ENCODE results near the gene CCL28. TPM values are rescaled to one million over a fixed set of nuclear protein-coding genes. Genes with fewer than 3 reads are reported as not detected.
A peak's percentile ranks its signal among the peaks of the same experiment; 100 is the strongest.
"Not testable (repeated sequence)": the region's sequence is repeated elsewhere in the genome, so short reads cannot be mapped to it uniquely, and the experiment has no call there.

CCL28 gene
- total RNA-seq, 1 experiment from 2014 or later, result 8.6 TPM

DNA sequence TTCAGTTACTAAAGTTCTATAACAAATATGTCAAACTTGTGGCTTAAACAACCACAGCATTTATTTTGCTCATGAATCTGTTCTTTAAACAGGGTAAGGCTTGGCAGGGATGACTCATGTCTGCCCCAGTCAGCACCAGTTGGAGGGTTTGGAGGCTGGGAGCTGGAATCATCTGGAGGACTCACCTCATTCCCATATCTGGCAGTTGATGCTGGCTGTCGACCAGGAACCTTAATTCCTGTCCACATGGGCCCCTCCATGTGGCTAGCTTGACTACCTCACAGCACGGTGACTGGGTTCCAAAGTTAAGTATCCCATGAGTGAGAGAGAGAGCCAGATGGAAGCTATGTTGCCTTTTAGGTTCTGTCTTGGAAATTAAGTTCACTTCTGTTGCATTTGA lies 13.8 kb upstream of the CCL28 start:
- ChIA-PET POLR2A (no interaction called here), CTCF (no interaction called here)
- Mint-ChIP-seq H3K9me3 (ENCODE audit: unreplicated experiment) (peaks cover 10% of the 10 kb centered on the region), H3K27ac (ENCODE audit: unreplicated experiment) (no peak overlapping the region), H3K27me3 (ENCODE audit: insufficient read depth, unreplicated experiment) (no peaks in the 10 kb centered on the region), H3K4me3 (ENCODE audit: unreplicated experiment) (no peak overlapping the region), H3K4me1 (ENCODE audit: low read depth, unreplicated experiment) (peaks cover 26% of the 10 kb centered on the region), H3K36me3 (ENCODE audit: insufficient read depth, unreplicated experiment) (no peaks in the 10 kb centered on the region)
- DNase-seq, result no peak
- no peaks in the 10 kb centered on the region for H3K36me3 ChIP-seq (ENCODE audit: control insufficient read depth, insufficient read depth, low read length)
- intact Hi-C loops (cut with micrococcal nuclease; ENCODE audit: unreplicated experiment), result no loop called here
- no peaks in the 10 kb centered on the region for H3K27me3 ChIP-seq (replicated peaks; ENCODE audit: control insufficient read depth, insufficient read depth, low read length)
- peaks cover 14% of the 10 kb centered on the region for H3K4me1 ChIP-seq
- no peak overlapping the region for H3K4me3 ChIP-seq (ENCODE audit: low read depth, low read length)
- no TSS peak for BruUV-seq (replicated peaks)
- H3K9me3 ChIP-seq, result no peaks in the 10 kb centered on the region
- TF ChIP-seq, protein P1, sequence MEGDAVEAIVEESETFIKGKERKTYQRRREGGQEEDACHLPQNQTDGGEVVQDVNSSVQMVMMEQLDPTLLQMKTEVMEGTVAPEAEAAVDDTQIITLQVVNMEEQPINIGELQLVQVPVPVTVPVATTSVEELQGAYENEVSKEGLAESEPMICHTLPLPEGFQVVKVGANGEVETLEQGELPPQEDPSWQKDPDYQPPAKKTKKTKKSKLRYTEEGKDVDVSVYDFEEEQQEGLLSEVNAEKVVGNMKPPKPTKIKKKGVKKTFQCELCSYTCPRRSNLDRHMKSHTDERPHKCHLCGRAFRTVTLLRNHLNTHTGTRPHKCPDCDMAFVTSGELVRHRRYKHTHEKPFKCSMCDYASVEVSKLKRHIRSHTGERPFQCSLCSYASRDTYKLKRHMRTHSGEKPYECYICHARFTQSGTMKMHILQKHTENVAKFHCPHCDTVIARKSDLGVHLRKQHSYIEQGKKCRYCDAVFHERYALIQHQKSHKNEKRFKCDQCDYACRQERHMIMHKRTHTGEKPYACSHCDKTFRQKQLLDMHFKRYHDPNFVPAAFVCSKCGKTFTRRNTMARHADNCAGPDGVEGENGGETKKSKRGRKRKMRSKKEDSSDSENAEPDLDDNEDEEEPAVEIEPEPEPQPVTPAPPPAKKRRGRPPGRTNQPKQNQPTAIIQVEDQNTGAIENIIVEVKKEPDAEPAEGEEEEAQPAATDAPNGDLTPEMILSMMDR (IDR thresholded peaks at IDR 0.05; ENCODE audit: insufficient read depth in 1 of 2, low read depth in 1 of 2, low read length in 1 of 2, severe bottlenecking in 1 of 2, unreplicated experiment in 1 of 2), result no peak

DNA sequence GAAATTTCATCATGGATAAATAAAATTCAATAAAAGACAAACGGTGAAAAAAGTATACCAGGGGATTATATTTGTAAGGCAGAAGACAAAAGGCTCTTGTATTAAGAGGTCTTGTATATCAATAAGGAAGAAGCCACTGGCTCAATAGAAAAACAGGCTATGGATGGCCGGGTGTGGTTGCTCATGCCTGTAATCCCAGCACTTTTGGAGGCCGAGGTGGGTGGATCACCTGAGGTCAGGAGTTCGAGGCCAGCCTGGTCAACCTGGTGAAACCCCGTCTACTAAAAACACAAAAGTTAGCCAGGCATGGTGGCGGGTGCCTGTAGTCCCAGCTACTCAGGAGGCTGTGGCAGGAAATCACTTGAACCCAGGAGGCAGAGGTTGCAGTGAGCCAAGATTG lies 10.9 kb upstream of the CCL28 start:
- H3K27me3 Mint-ChIP-seq (ENCODE audit: insufficient read depth, unreplicated experiment); H3K36me3 Mint-ChIP-seq (ENCODE audit: insufficient read depth, unreplicated experiment); H3K4me3 Mint-ChIP-seq (ENCODE audit: unreplicated experiment); H3K4me3 ChIP-seq (ENCODE audit: low read depth, low read length); H3K27me3 ChIP-seq (replicated peaks; ENCODE audit: control insufficient read depth, insufficient read depth, low read length); DNase-seq; H3K27ac Mint-ChIP-seq (ENCODE audit: unreplicated experiment); CTCF ChIA-PET; POLR2A ChIA-PET; H3K36me3 ChIP-seq (ENCODE audit: control insufficient read depth, insufficient read depth, low read length); H3K9me3 ChIP-seq; BruUV-seq (replicated peaks): not testable (repeated sequence)
- intact Hi-C loops (cut with micrococcal nuclease; ENCODE audit: unreplicated experiment), result loop anchor here (2.0 kb wide), 1 partner anchor 60 kb away; the partner anchor contains the start of gene TMEM267
- peaks cover 14% of the 10 kb centered on the region for H3K4me1 ChIP-seq
- H3K4me1 Mint-ChIP-seq (ENCODE audit: low read depth, unreplicated experiment), result peaks cover 22% of the 10 kb centered on the region
- H3K9me3 Mint-ChIP-seq (ENCODE audit: unreplicated experiment), result peaks cover 10% of the 10 kb centered on the region

DNA sequence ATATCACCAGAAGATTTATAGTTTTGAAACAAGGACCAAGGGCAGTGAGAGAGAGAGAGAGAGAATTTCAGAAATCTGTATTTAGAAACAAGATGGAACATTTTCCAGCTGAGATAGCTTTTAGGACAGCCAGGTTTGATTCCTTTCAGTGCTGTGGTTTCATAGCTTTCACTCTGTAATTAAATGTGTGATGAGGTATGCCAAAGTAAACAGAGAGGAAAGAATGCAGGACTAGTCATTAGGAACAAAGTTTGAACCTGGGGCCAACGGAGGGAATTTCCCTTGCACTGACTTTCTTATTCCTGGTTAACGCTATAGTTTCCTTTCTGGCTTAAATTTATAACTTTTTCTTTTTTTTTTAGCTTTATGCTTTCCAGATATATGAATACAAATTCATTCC lies 10.0 kb upstream of the CCL28 start:
- Histone ChIP-seq H3K27me3 (replicated peaks; ENCODE audit: control insufficient read depth, insufficient read depth, low read length) (no peaks in the 10 kb centered on the region), H3K4me1 (peaks cover 9% of the 10 kb centered on the region), H3K9me3 (no peaks in the 10 kb centered on the region), H3K4me3 (ENCODE audit: low read depth, low read length) (no peak overlapping the region), H3K36me3 (ENCODE audit: control insufficient read depth, insufficient read depth, low read length) (no peaks in the 10 kb centered on the region)
- Mint-ChIP-seq H3K27ac (ENCODE audit: unreplicated experiment) (peak overlapping the region; percentile 2), H3K27me3 (ENCODE audit: insufficient read depth, unreplicated experiment) (no peaks in the 10 kb centered on the region), H3K4me3 (ENCODE audit: unreplicated experiment) (no peak overlapping the region), H3K36me3 (ENCODE audit: insufficient read depth, unreplicated experiment) (no peaks in the 10 kb centered on the region), H3K9me3 (ENCODE audit: unreplicated experiment) (peaks cover 10% of the 10 kb centered on the region), H3K4me1 (ENCODE audit: low read depth, unreplicated experiment) (peaks cover 20% of the 10 kb centered on the region)
- DNase-seq, result peak in 1 of 2 experiments; percentile 17
- TF ChIP-seq, protein P1 (IDR thresholded peaks at IDR 0.05; ENCODE audit: insufficient read depth in 1 of 2, low read depth in 1 of 2, low read length in 1 of 2, severe bottlenecking in 1 of 2, unreplicated experiment in 1 of 2), result no peak
- ChIA-PET POLR2A (interaction anchor here (0.6 to 1.2 kb wide), 2 partner anchors 62 to 495 kb away, joined by 3 to 12 read pairs; partner anchors contain the start of gene TMEM267), CTCF (interaction anchor here (1.0 kb wide), 1 partner anchor 62 kb away, joined by 5 read pairs; the partner anchor contains the start of gene TMEM267)
- intact Hi-C loops (cut with micrococcal nuclease; ENCODE audit: unreplicated experiment), result loop anchor here (2.0 kb wide), 1 partner anchor 61 kb away; the partner anchor contains the start of gene TMEM267
- BruUV-seq (replicated peaks), result no TSS peak

All from Caco-2 (cell line).